DND-41 (cell line): Measurements from ENCODE around the gene DCUN1D2.

Source experiments
- ATAC-seq: fragments of 200-7000 bp; cut with Tn5 transposase; 3 replicates; pipeline ENCODE4 v1.9.1; 2021; ENCODE audit warnings: low read depth; ENCODE audit not compliant: insufficient read depth
- DNase-seq: peaks from one replicate; pipeline ENCODE4 v3.0.0-alpha.2; 2020
- H2AFZ ChIP-seq: 2 replicates; pipeline ENCODE4 v1.6.0; 2012; ENCODE audit warnings: low read depth, low read length
- H3K27ac ChIP-seq: 2 replicates; pipeline ENCODE4 v1.5.1; 2012; ENCODE audit warnings: low read length, inconsistent platforms
- H3K27me3 ChIP-seq: fragments of 200-600 bp; sonication (generic); 2 replicates; pipeline ENCODE4 v1.6.0; 2012; ENCODE audit warnings: low read length, mild to moderate bottlenecking, inconsistent platforms; ENCODE audit not compliant: insufficient read depth, poor library complexity
- H3K36me3 ChIP-seq: 2 replicates; pipeline ENCODE4 v1.5.1; 2012; ENCODE audit warnings: low read length, inconsistent platforms; ENCODE audit not compliant: insufficient read depth
- H3K4me1 ChIP-seq: 2 replicates; pipeline ENCODE4 v1.5.1; 2012; ENCODE audit warnings: mild to moderate bottlenecking, low read length; ENCODE audit not compliant: insufficient read depth
- H3K4me2 ChIP-seq: 2 replicates; pipeline ENCODE4 v1.6.0; 2012; ENCODE audit warnings: mild to moderate bottlenecking, moderate library complexity, low read length, inconsistent platforms; ENCODE audit not compliant: insufficient read depth
- H3K4me3 ChIP-seq, 2 experiments: fragments of 200-600 bp in 1 of 2; shearing (Covaris generic) in 1 of 2; 2 replicates each; pipeline ENCODE4 v1.5.1; 2012 to 2016; ENCODE audit warnings: inconsistent platforms in 2 of 2, low read length in 2 of 2, mild to moderate bottlenecking in 2 of 2, low read depth in 1 of 2, moderate library complexity in 1 of 2
- H3K79me2 ChIP-seq: 2 replicates; pipeline ENCODE4 v1.6.0; 2012; ENCODE audit warnings: low read length, inconsistent platforms; ENCODE audit not compliant: insufficient read depth
- H3K9ac ChIP-seq: 2 replicates; pipeline ENCODE4 v1.6.0; 2012; ENCODE audit warnings: low read depth, mild to moderate bottlenecking, inconsistent platforms, low read length, moderate library complexity
- H3K9me3 ChIP-seq: 2 replicates; pipeline ENCODE4 v1.5.1; 2012; ENCODE audit warnings: low read length, moderate library complexity, mild to moderate bottlenecking, inconsistent platforms; ENCODE audit not compliant: insufficient read depth, severe bottlenecking
- H4K20me1 ChIP-seq: 2 replicates; pipeline ENCODE4 v1.6.0; 2012; ENCODE audit warnings: low read length; ENCODE audit not compliant: insufficient read depth
- EZH2 ChIP-seq: IDR thresholded peaks from 3 replicates; pipeline ENCODE4 v1.6.1; 2012; ENCODE audit warnings: borderline replicate concordance, low read depth, mild to moderate bottlenecking, moderate library complexity, low read length, inconsistent platforms; ENCODE audit not compliant: severe bottlenecking
- TF ChIP-seq, protein P1 (sequence below): IDR thresholded peaks from 2 replicates; pipeline ENCODE4 v1.5.1; 2012; ENCODE audit warnings: borderline replicate concordance, low read length, moderate library complexity, mild to moderate bottlenecking; ENCODE audit not compliant: poor library complexity, severe bottlenecking; ENCODE audit errors: extremely low read depth

DCUN1D2 gene

DNA sequence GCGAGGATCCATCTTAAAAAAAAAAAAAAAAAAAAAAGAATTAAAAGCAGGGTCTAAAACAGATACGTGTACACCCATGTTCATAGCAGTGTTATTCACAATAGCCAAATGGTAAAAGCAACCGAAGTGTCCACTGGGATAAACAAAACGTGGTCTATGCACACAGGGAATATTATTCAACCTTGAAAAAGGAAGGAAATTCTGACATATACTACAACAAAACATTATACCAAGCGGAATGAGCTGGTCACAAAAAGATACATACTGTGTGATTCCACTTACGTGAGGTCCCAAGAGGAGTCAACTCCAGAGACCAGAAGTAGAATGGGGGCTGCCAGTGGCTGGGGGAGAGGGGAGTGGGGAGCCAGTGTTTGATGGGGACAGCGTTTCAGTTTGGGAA is 22.5 kb downstream of the DCUN1D2 start:
- no peak overlapping the region for H3K4me2 ChIP-seq
- peaks cover 15% of the 10 kb centered on the region for H4K20me1 ChIP-seq
- H2AFZ ChIP-seq: no peak overlapping the region
- no peaks in the 10 kb centered on the region for H3K4me1 ChIP-seq
- H3K9me3 ChIP-seq: no peaks in the 10 kb centered on the region
- peaks cover 9% of the 10 kb centered on the region for H3K79me2 ChIP-seq
- H3K27me3 ChIP-seq: no peaks in the 10 kb centered on the region
- H3K9ac ChIP-seq: no peak overlapping the region
- TF ChIP-seq, protein P1, sequence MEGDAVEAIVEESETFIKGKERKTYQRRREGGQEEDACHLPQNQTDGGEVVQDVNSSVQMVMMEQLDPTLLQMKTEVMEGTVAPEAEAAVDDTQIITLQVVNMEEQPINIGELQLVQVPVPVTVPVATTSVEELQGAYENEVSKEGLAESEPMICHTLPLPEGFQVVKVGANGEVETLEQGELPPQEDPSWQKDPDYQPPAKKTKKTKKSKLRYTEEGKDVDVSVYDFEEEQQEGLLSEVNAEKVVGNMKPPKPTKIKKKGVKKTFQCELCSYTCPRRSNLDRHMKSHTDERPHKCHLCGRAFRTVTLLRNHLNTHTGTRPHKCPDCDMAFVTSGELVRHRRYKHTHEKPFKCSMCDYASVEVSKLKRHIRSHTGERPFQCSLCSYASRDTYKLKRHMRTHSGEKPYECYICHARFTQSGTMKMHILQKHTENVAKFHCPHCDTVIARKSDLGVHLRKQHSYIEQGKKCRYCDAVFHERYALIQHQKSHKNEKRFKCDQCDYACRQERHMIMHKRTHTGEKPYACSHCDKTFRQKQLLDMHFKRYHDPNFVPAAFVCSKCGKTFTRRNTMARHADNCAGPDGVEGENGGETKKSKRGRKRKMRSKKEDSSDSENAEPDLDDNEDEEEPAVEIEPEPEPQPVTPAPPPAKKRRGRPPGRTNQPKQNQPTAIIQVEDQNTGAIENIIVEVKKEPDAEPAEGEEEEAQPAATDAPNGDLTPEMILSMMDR: no peak
- TF ChIP-seq EZH2: no peak
- DNase-seq (no peak), ATAC-seq (no peak)
- no peak overlapping the region for H3K4me3 ChIP-seq
- H3K36me3 ChIP-seq: peaks cover 52% of the 10 kb centered on the region
- no peak overlapping the region for H3K27ac ChIP-seq

DNA sequence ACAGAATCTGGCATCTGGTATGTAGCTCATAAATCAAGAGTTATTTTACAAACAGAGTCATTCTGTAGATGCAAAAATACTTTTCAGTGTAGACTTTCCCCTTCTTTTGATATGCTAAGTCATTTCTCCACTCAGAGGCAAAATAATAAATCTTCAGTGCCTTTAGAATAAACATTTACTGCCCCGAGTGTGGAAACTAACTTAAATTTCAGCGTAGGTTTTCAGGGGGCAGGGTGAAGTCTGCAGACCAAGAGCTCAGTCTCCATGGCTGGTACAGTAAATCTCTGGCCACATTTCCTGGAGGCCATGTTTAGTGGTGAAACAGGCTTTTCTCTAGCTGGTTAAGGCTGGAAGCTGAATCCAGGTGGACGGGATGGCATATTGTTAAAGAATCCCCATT is 24.1 kb downstream of the DCUN1D2 start:
- H3K4me1 ChIP-seq: no peaks in the 10 kb centered on the region
- peaks cover 15% of the 10 kb centered on the region for H4K20me1 ChIP-seq
- H3K4me2 ChIP-seq: no peak overlapping the region
- no peak overlapping the region for H3K4me3 ChIP-seq
- no peak for TF ChIP-seq EZH2
- TF ChIP-seq, protein P1: no peak
- no peak overlapping the region for H2AFZ ChIP-seq
- H3K27ac ChIP-seq: no peak overlapping the region
- H3K79me2 ChIP-seq: peaks cover 9% of the 10 kb centered on the region
- ATAC-seq (no peak), DNase-seq (no peak)
- H3K9me3 ChIP-seq: no peaks in the 10 kb centered on the region
- peaks cover 46% of the 10 kb centered on the region for H3K36me3 ChIP-seq
- H3K27me3 ChIP-seq: no peaks in the 10 kb centered on the region
- H3K9ac ChIP-seq: no peak overlapping the region

DNA sequence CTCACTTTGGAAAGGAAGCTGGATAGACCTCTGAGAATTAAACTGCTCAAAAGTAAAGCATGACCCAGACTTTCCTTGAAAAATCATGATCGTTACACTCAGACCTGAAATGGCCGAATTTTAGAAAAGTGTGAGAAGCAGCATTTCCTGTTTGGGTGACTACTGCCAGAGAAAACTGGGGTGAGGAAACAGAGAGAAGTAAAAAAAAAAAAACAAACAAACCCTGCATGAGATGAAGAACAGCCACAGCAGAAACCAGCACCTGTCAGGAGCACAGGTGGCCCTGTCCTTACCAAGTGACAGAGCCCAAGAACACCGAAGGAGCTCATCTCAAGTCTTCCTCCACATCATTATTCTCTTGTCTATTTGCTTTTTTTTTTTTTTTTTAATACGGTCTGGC is 25.2 kb downstream of the DCUN1D2 start:
- DNase-seq (no peak), ATAC-seq (no peak)
- H3K27me3 ChIP-seq: no peaks in the 10 kb centered on the region
- no peak overlapping the region for H2AFZ ChIP-seq
- H3K36me3 ChIP-seq: peaks cover 54% of the 10 kb centered on the region
- no peaks in the 10 kb centered on the region for H3K4me1 ChIP-seq
- H3K4me3 ChIP-seq: no peak overlapping the region
- peaks cover 9% of the 10 kb centered on the region for H3K79me2 ChIP-seq
- TF ChIP-seq EZH2: no peak
- TF ChIP-seq, protein P1: no peak
- H3K27ac ChIP-seq: no peak overlapping the region
- H4K20me1 ChIP-seq: peaks cover 19% of the 10 kb centered on the region
- H3K9ac ChIP-seq: no peak overlapping the region
- no peak overlapping the region for H3K4me2 ChIP-seq
- H3K9me3 ChIP-seq: no peaks in the 10 kb centered on the region

DNA sequence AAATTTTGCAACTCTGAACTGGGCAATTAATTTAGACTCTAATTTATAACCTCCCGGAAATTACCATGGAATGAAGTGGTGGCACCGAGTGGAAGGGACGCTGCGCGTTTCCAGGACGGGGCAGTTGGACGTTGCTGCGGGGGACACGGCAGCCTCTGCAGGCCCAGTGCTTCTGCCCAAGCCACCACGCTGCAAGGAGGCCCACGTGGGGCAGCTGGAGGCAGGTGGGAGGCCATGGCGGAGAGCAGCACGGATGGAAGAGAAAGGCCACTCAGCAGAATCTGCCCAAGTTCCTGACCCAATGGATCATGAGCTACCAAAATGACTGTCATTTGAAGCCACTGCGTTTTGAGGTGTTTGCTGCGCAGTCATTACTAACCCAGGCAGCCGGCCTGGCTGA is 26.0 kb downstream of the DCUN1D2 start:
- Histone ChIP-seq H3K4me1 (no peaks in the 10 kb centered on the region), H4K20me1 (peaks cover 18% of the 10 kb centered on the region), H3K9ac (no peak overlapping the region), H3K4me3 (no peak overlapping the region), H3K27ac (no peak overlapping the region), H3K9me3 (no peaks in the 10 kb centered on the region), H3K27me3 (no peaks in the 10 kb centered on the region), H3K36me3 (peaks cover 58% of the 10 kb centered on the region), H3K79me2 (peaks cover 4% of the 10 kb centered on the region; the same call in 1 of the 2 replicates), H3K4me2 (no peak overlapping the region), H2AFZ (no peak overlapping the region)
- ATAC-seq (no peak), DNase-seq (no peak)
- TF ChIP-seq EZH2: no peak
- TF ChIP-seq, protein P1: no peak
